CD4-positive, alpha-beta T cell treated with Interleukin-6 for 4 hours (primary cell): Measurements from ENCODE around the gene TSPEAR.
"Not testable (repeated sequence)": the region's sequence is repeated elsewhere in the genome, so short reads cannot be mapped to it uniquely, and the experiment has no call there.

Source experiments
- DNase-seq: peaks from one replicate; pipeline ENCODE4 v3.0.0-alpha.2; 2020; ENCODE audit warnings: mixed read lengths

Gene TSPEAR

DNA sequence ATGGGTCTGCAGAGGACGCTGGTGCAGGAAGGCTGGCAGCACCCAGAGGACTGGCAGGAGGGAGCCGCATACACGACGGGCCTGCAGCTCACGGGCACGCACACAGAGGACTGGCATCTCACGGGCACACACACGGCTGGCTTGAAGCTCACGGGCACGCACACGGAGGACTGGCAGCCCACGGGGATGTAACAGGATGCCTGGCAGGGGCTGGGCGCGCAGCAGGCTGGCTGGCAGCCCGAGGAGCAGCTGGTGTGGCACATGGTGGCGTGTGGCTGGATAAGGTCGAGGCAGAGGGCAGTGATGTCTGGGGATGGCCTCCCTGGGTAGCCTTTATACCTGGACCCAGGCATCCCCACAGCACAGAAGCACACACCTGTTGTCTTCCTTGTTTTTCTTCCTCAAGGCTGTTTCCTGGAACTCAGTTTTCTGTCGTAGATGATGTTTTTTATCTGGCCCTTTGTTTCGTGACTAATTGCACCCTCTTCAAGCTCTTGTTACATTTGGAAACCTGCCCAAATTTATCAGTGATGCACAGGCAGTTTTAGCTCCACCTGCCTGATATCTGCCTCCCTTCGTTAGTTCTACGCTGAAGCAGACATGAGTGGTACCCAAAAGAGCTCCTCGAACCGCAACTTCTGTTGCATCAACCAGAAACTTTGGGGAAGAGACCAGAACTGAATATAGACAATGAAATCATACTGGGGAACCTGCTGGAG lies 29.4 kb downstream of the TSPEAR start, which contains the start of gene KRTAP12-1:
KRTAP12-1 (minus strand) TSS at position 303 of the 719 bp plus-strand sequence; CDS start at position 263, 40 bp downstream.
- no peak for DNase-seq

DNA sequence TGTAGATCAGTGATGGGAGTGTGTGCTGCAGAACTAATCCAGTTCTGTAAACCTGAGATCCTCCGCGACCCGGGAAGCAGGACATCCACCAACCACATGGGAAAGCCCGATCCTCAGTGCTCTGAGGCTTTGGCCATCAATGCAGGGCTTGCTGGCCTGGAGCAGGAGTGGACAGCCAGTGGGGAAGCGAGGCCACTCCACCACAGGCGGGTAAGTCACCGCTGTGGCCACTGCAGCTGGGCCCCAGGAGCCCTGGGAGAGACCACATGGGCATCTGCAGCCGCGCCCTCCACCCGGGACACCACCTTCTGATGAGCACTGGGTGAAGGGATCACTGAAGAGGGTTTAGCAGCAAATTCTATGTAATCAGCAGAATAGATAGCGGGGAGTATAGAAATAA lies 30.2 kb downstream of the TSPEAR start:
- DNase-seq: no peak

DNA sequence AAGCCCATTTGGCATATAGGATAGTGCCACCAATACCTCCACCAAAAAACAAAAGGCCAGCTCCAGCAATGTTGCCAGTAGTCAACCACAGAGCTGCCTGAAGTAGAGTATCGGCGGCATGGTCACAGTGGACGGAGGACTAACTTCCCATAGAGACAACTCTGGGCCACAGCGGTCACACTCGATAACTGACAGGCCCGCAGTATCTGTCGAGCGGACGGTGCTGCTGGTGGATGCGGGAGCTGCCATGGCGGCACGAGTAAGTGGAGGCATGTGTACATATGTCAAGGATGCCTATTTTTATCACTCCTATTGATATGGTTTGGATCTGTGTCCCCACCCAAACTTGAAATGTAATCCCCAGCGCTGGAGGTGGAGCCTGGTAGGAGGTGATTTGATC lies 33.5 kb downstream of the TSPEAR start:
- DNase-seq: no peak

DNA sequence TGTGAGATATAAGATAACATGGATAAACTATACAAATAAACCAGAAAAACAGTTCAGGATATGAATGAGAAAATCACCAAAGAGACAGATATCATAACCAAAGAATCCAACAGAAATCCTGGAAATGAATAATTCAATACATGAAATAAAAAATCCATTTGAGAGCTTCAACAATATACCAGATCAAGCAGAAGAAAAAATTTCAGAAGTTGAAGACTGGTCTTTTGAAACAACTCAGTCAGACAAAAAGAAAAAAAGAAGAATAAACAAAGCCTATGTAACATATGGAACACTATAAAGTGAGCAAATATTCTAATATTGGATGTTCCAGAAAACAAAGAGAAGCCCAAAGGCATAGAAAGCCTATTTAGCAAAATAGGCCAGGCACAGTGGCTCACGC lies 39.5 kb downstream of the TSPEAR start:
- no peak for DNase-seq

DNA sequence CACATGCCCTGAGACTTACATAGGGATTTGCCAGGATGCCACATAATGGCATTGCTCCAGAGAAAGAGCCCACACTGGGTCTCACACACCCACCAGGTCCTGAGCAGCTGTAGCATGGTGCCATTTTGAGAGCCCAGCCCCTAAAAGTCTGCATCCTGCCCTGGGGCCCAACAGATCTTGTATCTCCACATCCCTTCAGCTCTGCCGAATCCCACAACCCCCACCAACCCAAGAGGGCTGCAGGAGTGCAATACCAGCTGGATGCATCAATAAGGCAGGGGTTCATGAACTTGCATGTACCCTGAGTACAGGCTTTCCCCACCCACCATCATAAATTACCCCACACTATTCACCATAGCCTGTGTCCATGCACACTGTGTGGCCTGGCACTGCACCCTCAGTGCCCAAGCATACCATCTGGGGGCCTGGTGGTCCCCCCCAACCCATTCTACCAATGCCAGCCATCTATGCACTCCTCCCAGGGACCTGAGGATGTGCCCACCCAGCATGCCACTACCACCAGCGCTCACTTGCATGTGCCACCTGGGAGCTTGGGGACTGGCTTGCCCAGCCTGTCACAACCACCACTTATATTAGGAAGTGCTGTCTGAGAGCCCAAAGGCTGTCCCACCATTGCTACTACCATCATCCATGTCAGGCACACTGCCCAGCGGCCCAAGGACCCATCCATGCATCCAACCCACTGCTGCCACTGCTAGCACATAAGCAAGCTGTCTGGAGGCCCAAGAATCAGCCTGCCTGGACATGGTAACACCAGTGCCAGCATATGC lies 40.5 kb downstream of the TSPEAR start:
- no peak for DNase-seq

DNA sequence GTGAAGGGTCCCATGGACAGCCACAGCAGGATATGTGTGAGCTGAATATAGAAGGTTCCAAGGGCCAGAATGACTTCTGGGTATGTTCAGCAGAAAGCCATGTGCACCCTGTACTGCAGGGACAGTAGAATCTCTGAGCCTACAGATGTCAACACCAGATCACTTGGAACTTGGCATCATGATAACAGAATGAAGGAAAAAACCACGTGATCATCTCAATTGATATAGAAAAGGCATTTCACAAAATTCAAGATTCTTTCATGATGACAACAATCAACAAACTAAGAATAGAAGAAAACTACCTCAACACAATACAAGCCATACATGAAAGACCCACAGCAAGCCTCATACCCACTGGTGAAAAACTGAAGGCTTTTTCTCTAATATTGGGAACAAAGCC lies 43.8 kb downstream of the TSPEAR start:
- no peak for DNase-seq

DNA sequence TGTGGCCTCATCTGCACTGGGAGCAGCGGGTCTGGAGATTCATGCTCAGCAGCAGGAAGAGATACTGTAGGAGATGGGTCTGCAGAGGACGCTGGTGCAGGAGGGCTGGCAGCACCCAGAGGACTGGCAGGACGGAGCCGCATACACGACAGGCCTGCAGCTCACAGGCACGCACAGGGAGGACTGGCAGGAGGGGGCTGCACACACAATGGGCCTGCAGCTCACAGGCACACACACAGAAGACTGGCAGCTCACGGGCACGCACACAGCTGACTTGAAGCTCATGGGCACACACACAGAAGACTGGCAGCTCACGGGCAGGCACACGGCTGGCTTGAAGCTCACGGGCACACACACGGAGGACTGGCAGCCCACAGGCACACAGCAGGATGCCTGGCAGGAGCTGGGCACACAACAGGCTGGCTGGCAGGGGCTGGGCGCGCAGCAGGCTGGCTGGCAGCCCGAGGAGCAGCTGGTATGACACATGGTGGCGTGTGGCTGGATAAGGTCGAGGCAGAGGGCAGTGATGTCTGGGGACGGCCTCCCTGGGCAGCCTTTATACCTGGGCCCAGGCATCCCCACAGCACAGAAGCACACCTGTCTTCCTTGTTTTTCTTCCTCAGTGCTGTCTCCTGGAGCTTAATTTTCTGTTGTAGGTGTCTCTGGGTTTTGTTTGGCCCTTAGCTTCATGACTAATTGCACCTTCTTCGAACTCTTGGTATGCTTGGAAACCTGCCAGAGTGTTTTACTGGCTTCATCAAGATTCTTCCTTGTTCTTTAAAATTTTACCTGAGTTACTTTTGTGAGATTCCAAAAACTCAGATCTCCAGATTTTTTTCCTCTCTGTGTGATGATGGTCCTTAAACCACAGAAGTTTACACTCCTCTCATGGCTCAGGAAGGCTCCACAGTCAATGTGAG lies 44.7 kb downstream of the TSPEAR start, which contains the start of gene KRTAP12-2:
KRTAP12-2 (minus strand) TSS at position 527 of the 920 bp plus-strand sequence; CDS start at position 486, 41 bp downstream.
- DNase-seq: no peak

DNA sequence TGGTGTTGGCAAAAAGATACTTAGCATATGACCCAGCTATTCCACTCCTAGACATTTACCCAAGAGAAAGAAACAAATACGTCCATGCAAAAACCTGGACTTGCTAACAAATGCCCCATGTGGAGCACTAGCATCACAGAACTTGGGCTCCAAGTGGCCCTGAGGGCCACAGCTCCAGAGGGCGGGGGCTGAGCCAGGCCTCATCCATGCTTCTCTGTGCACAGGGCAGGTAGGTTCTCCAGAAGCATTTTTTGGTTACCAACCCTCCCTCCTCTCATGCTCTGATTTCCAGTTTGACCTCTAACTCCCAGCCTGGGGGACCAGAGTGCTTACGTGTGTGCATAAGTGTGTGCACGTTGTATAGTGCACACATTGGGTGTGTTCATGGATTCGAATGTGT lies 46.7 kb downstream of the TSPEAR start:
- DNase-seq: no peak

DNA sequence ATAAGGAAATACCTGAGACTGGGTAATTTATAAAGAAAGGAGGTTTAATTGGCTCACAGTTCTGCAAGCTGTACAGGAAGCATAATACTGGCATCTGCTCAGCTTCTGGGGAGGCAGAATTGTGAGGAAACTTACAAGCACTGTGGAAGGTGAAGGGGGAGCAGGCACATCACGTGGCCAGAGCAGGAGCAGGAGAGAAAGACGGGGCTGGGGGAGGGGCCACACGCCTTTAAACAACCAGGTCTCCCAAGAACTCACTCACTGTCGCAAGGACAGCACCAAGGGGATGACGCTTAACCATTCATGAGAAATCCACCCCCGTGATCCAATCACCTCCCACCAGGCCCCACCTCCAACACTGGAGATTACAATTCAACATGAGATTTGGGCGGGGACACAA lies 49.8 kb downstream of the TSPEAR start:
- DNase-seq: not testable (repeated sequence)

DNA sequence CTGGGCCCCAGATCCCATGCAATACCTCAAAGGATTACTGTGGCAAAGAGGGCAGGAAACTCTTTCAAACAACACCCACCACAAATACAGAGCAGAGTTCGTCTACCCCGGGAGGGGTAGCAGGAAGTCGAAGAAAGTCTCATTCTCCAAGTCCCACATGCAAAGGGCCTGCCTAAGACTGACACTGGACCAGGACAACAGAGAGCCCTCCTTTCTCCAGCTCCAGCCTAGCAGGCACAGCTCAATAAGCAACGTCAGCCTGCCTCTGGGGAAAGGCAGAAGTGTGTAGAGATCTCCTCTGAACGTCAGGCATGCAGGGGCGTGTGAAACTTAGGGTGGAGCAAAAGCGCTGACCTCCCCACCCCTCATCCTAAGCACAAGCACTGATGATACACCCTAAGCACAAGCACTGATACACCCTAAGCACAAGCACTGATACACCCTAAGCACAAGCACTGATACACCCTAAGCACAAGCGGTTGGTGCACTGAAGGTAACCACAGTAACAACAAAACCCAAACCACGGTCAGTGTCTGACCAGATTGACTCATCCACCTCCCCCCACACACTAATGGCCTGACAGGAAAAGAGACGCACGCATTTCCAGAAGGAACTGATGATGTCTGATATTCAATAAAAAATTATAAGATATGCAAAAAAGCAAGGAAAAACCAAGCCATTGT lies 52.3 kb downstream of the TSPEAR start:
- DNase-seq: peak; percentile 41

DNA sequence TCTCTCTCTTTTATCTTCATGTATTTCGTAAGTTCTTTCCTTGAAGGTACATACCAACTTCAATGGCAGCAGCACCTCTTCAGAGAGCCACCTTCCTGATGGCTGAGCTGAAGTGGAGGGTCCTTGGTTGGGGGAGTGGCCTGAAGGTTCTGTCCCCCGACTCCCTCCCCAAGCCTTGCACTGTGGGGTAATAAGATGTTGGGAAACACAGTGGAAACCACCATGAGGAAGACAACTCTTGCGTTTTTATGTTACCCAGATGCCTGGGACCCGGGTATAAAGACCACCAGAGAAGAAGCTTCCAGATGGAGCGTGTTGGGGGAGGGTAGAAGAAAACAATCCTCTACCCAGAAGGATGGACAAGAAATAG lies 52.8 kb downstream of the TSPEAR start:
- DNase-seq: no peak

DNA sequence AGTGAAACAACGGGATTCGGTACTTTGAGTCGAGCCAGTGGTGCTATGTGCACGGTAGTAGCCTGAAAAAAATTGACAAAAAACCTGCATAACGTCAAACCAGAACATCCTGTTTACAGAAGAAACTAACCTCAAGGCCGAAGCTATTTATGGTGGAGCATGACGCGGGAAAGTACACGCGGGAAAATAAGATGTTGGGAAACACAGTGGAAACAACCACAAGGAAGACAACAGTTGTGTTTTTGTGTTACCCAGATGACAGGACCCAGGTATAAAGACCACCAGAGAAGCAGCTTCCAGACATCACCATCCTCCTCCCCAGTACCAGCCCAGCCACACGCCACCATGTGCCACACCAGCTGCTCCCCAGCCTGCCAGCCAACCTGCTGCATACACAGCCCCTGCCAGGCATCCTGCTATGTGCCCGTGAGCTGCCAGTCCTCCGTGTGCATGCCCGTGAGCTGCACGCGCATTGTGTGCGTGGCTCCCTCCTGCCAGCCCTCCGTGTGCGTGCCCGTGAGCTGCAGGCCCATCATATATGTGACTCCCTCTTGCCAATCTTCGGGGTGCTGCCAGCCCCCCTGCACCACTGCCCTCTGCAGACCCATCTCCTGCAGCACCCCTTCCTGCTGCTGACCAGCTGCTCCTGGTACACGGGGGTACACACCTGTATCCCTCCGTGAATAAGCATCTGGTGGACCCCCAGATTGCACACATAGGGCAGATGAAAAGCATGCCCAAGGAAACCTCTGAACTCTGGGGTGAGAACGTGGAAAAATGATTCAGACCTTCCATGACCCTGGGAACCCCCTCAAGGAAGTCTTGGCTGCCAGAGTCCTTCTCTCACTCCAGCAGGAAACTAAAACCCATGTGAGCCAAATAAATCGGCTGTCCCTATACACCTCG lies 53.5 kb downstream of the TSPEAR start, which contains the start of gene KRTAP12-3:
KRTAP12-3 (plus strand) TSS at position 298 of the 906 bp plus-strand sequence; CDS start at position 346, 48 bp downstream.
- DNase-seq: peak; percentile 63

DNA sequence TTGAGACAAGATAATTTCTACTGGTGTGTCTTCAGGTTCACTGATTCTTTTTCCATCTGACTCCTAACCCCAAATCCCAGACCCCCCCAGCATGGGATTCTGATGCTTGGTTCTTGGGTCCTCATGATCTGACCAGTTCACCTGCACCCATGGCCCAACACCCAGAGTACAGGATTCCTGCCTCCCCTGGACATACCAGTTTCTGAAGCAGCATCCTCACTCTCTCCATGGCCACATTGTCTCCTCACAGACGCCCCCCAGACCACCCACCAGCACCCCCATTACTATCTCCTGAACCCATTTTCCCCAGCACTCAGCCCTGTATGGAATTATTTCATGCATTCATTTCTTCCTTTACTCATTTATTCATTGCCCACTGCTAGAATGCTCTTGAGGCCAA lies 54.5 kb downstream of the TSPEAR start:
- DNase-seq: no peak

DNA sequence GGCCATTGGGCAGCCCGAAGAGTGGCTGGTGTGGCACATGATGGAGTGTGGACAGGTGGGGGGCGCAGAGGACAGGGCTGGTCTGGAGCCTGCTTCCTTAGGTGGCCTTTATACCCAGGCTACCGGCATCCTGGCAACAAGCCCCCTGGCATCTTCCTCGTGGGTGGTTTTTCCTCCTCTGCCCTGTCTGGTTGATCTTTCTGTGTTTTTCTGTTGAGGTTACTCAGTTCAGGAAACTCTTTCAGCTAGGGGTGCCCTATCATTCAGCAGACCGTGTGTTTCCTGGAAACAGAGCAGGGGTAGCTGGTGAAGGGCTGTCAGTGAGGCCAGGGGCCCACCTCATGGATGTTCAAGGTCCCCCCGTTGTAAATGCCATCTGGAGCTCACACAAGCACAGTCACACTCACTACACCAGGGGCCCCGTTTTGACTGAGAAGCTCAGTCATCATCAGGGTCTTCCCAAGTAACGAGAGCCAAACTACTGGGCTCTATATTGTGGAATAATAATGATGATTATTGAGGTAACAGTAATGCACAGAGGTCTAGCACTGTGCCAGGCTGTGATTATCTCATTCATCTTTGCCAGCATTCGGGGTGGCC lies 56.7 kb downstream of the TSPEAR start, which contains the start of gene KRTAP12-4:
KRTAP12-4 (minus strand) TSS at position 84 of the 600 bp plus-strand sequence; CDS start at position 39, 45 bp downstream.
- peak; percentile 12 for DNase-seq

DNA sequence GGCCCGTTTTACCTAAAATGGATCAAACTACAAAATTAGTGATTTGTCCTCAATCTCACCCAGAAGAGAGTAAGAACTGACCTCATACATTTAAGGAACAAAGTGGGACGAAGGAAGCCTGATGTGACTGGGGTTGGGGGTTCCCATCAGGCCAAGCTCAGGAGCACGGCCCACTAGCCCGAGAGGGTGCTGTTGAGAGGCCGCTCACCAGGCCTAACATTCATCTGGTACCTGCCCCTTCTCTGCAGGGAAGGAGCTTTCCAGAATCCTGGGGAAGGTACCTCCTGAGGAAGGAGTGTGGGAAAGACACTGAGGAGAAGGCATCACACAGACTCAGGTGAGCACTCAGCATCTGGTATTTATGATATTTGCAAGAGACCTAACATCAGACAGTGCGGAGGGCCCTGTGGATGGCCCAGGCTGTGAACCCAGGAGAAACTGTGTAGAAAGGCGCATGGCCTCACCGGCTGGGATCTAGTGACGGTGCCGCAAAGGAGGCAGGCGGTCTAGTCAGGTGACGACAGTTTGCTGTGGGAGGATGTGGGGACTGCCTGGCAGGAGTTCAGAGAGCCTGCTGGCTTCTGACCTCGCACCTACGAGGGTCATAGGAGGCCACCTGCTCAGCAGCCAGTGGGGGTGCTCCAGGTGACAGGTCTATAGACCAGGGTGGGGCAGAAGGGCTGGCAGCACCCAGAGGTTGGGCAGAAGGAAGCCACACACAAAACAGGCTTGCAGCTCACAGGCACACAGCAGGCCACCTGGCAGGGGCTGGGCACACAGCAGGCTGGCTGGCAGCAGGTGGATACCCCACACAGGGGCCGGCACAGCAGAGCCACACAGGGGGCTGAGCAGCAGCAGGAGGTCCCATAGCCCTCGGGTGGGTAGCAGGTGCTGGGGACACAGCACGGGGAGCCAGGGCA lies 57.5 kb downstream of the TSPEAR start:
- peak; percentile 67 for DNase-seq

DNA sequence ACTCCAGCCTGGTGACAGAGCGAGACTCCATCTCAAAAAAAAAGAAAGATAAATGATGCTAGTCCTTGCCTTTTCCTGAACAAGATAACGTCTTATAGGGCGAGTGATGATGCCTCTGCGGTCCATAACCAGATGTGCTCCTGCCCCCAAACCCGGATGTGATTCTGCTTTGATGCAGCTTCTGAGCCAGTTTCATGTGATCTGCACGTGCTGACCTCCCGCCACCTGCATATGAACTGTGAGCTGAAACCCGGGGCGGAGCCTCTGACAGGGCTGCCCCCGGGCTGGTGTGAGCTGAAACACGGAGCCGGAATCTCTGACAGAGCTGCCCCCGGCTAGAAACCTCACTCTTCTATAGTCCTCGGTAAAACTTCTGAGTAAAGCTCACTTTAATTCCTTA lies 58.2 kb downstream of the TSPEAR start:
- no peak for DNase-seq

DNA sequence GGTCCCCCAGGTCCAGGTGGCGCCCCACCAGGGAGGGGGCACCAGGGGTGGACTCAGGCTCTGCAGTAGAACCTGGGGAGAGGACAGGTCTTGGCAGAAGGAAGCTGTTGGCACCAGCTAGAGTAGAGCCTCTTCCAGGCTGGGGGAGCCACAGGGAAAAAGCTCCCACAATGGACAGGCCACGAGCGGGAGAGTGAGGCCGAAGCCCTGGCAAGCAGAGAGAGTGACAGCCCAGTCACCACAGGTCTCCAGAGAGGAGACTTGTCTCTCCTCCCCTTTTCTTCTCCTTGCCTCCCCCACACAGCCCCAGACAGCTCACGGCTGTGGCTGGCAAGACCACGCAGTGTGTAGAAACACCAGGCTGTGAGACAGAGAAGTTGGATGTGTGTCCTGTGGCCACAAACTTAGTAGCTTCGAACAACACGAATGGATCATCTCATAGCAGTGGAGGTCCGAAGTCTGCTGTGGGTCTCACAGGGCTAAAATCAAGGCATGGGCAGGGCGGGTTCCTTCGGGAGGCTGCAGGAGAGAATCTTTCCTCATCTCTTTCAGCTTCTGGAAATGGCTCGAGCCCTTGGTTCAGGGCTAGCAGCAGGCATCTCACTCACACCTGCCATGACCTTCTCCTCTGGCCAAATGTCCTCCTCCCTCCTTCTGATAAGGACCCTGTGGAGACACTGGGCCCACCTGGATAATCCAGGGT lies 60.2 kb downstream of the TSPEAR start:
- no peak for DNase-seq

DNA sequence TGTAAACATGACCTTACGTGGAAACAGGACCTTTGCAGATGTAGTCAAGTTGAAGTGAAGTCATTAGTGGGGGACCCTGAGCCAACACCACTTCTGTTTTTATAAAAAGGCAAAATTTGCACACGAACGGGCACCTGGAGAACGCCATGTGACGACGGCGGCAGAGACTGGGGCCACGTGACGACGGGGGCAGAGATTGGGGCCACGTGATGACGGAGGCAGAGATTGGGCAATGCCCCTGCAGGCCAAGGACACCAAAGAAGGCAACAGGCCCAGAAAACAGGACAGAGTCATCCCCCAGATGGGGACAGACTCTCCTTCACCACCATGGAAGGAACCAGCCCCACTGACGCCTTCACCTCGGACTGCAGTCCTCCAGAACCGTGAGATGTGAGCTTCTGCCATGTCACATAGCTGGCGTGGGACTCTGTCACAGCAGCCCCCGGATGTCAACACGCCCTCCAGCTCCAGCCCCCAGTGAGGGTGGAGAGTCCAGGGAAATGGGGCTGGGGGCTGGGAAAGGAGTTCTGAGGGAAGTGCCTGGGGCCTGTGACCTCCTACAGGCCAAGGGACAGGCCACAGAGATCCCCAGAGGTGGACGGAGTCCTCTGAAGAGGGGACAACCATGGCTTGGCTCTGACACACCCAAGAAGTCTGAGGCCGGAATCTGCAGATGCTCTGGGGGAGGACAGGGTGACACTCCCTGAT lies 61.0 kb downstream of the TSPEAR start:
- DNase-seq: no peak
